Hematopoietic multipotent progenitor cell treated with erythropoietin and hydrocortisone succinate and interleukin-3 and kit ligand, for 6 days (in vitro differentiated cells): ENCODE results near the gene TMCC3.
"Not testable (repeated sequence)": the region's sequence is repeated elsewhere in the genome, so short reads cannot be mapped to it uniquely, and the experiment has no call there.

ENCODE experiments used
- DNase-seq: peaks from one replicate; pipeline ENCODE4 v3.0.0-alpha.2; 2015

The TMCC3 gene

GRCh38 chr12:94650143-94651056 is at the start of gene TMCC3:
Gene TMCC3 (minus strand): TSS chr12:94650557. CDS start chr12:94650430, 127 bp downstream.
- DNase-seq, result peak; percentile 53

- DNase-seq, result peak; percentile 81
Measured at GRCh38 chr12:94699801-94700200, 49.4 kb upstream of the TMCC3 start.

- DNase-seq, result no peak
Measured at GRCh38 chr12:94698578-94698977, 48.2 kb upstream of the TMCC3 start.

GRCh38 chr12:94697631-94698030 is 47.3 kb upstream of the TMCC3 start:
- no peak for DNase-seq

GRCh38 chr12:94694732-94695131 is 44.4 kb upstream of the TMCC3 start:
- DNase-seq, result no peak

- not testable (repeated sequence) for DNase-seq
Measured at GRCh38 chr12:94692826-94693225, 42.5 kb upstream of the TMCC3 start.

GRCh38 chr12:94690198-94690771 is 39.9 kb upstream of the TMCC3 start:
- DNase-seq, result no peak

- DNase-seq, result no peak
Measured at GRCh38 chr12:94689646-94690036, 39.3 kb upstream of the TMCC3 start.

- no peak for DNase-seq
Measured at GRCh38 chr12:94689002-94689645, 38.8 kb upstream of the TMCC3 start.

- DNase-seq, result no peak
Measured at GRCh38 chr12:94687891-94688290, 37.5 kb upstream of the TMCC3 start.

- DNase-seq, result no peak
Measured at GRCh38 chr12:94686834-94687628, 36.7 kb upstream of the TMCC3 start.

- no peak for DNase-seq
Measured at GRCh38 chr12:94684416-94685142, 34.2 kb upstream of the TMCC3 start.

- no peak for DNase-seq
Measured at GRCh38 chr12:94679554-94680195, 29.3 kb upstream of the TMCC3 start.

- DNase-seq, result no peak
Measured at GRCh38 chr12:94678849-94679248, 28.5 kb upstream of the TMCC3 start.

GRCh38 chr12:94678379-94678778 is 28.0 kb upstream of the TMCC3 start:
- DNase-seq, result peak; percentile 55

- DNase-seq, result no peak
Measured at GRCh38 chr12:94677778-94678177, 27.4 kb upstream of the TMCC3 start.

GRCh38 chr12:94676922-94677321 is 26.6 kb upstream of the TMCC3 start:
- DNase-seq, result no peak

- DNase-seq, result peak; percentile 93
Measured at GRCh38 chr12:94676031-94676641, 25.8 kb upstream of the TMCC3 start.

GRCh38 chr12:94674835-94675234 is 24.5 kb upstream of the TMCC3 start:
- DNase-seq, result peak; percentile 63

- DNase-seq, result no peak
Measured at GRCh38 chr12:94674051-94674451, 23.7 kb upstream of the TMCC3 start.

GRCh38 chr12:94673496-94673895 is 23.1 kb upstream of the TMCC3 start:
- no peak for DNase-seq
